HEK293 (cell line): ENCODE measurements around the gene PDHX.
"Not testable (repeated sequence)": the region's sequence is repeated elsewhere in the genome, so short reads cannot be mapped to it uniquely, and the experiment has no call there.

Source experiments
- CTCF ChIA-PET: fragments of 350-600 bp; formaldehyde crosslinking; extraction: SDS; loops from one replicate; lab custom pipeline; 2021; ENCODE audit warnings: antibody characterized with exemption; lab: Yijun Ruan, JAX
- POLR2A ChIA-PET: fragments of 300-600 bp; formaldehyde crosslinking; extraction: SDS; loops from one replicate; lab custom pipeline; 2020; ENCODE audit warnings: antibody characterized with exemption, inconsistent platforms; lab: Yijun Ruan, JAX
- H3K27ac ChIP-seq: fragments of 200-500 bp; sonication (Bioruptor generic); 2 replicates; pipeline ENCODE4 v1.5.1; 2014; ENCODE audit warnings: low read depth, low read length, control low read depth, inconsistent platforms; ENCODE audit errors: extremely low read depth
- H3K36me3 ChIP-seq, 2 experiments: fragments of 200-500 bp in 1 of 2; sonication (Bioruptor generic) in 1 of 2; 1 replicate in 1 of 2; 2 replicates in 1 of 2; pipeline ENCODE4 v1.5.1; 2014 to 2017; ENCODE audit warnings: inconsistent platforms in 2 of 2, low read length in 2 of 2; ENCODE audit not compliant: control insufficient read depth in 2 of 2, insufficient read depth in 1 of 2
- H3K4me1 ChIP-seq: fragments of 200-500 bp; sonication (Bioruptor generic); 2 replicates; pipeline ENCODE4 v1.5.1; 2014; ENCODE audit warnings: mild to moderate bottlenecking, low read length, inconsistent platforms; ENCODE audit not compliant: control insufficient read depth, insufficient read depth
- H3K4me3 ChIP-seq: 2 replicates; pipeline ENCODE4 v1.5.1; 2011; ENCODE audit warnings: low read depth, mild to moderate bottlenecking, control low read depth, low read length, moderate library complexity
- H3K9me3 ChIP-seq: fragments of 200-500 bp; sonication (Bioruptor generic); 2 replicates; pipeline ENCODE4 v1.5.1; 2014; ENCODE audit warnings: low read depth, low read length, inconsistent platforms; ENCODE audit not compliant: control insufficient read depth, insufficient read depth
- INSM2 ChIP-seq: fragments of 450-650 bp; formaldehyde crosslinking; IDR thresholded peaks from 2 replicates; pipeline ENCODE4 v1.5.1; 2016; ENCODE audit warnings: missing biosample characterization, missing genetic modification characterization
- KLF1 ChIP-seq: fragments of 450-650 bp; formaldehyde crosslinking; IDR thresholded peaks from 2 replicates; pipeline ENCODE4 v1.5.1; 2016; ENCODE audit warnings: missing biosample characterization, missing genetic modification characterization
- KLF16 ChIP-seq: fragments of 450-650 bp; formaldehyde crosslinking; IDR thresholded peaks from 2 replicates; pipeline ENCODE4 v1.5.1; 2017; ENCODE audit warnings: missing biosample characterization, missing genetic modification characterization
- KLF9 ChIP-seq: fragments of 450-650 bp; formaldehyde crosslinking; IDR thresholded peaks from 2 replicates; pipeline ENCODE4 v1.5.1; 2016; ENCODE audit warnings: missing biosample characterization, missing genetic modification characterization, low read depth
- MYNN ChIP-seq: fragments of 450-650 bp; formaldehyde crosslinking; IDR thresholded peaks from 2 replicates; pipeline ENCODE4 v1.5.1; 2016; ENCODE audit warnings: missing biosample characterization, missing genetic modification characterization, borderline replicate concordance
- MZF1 ChIP-seq: fragments of 450-650 bp; formaldehyde crosslinking; IDR thresholded peaks from 2 replicates; pipeline ENCODE4 v1.5.1; 2017; ENCODE audit warnings: missing biosample characterization, missing genetic modification characterization, borderline replicate concordance
- PRDM1 ChIP-seq: fragments of 450-650 bp; formaldehyde crosslinking; IDR thresholded peaks from 2 replicates; pipeline ENCODE4; 2016; ENCODE audit warnings: missing biosample characterization, missing genetic modification characterization
- RBAK ChIP-seq: fragments of 450-650 bp; formaldehyde crosslinking; IDR thresholded peaks from 2 replicates; pipeline ENCODE4 v1.5.1; 2016; ENCODE audit warnings: missing biosample characterization, missing genetic modification characterization
- ZBTB26 ChIP-seq: fragments of 450-650 bp; formaldehyde crosslinking; optimal IDR thresholded peaks from 2 replicates; pipeline ENCODE3; 2016; ENCODE audit warnings: missing biosample characterization, mild to moderate bottlenecking, missing genetic modification characterization
- ZBTB44 ChIP-seq: fragments of 450-650 bp; IDR thresholded peaks from 2 replicates; pipeline ENCODE4 v1.5.1; 2018; ENCODE audit warnings: missing biosample characterization, mild to moderate bottlenecking, missing genetic modification characterization
- ZNF292 ChIP-seq: fragments of 450-650 bp; formaldehyde crosslinking; IDR thresholded peaks from 2 replicates; pipeline ENCODE4 v1.5.1; 2016; ENCODE audit warnings: low read depth, missing biosample characterization, missing genetic modification characterization, borderline replicate concordance
- ZNF488 ChIP-seq: fragments of 450-650 bp; formaldehyde crosslinking; IDR thresholded peaks from 2 replicates; pipeline ENCODE4 v1.5.1; 2016; ENCODE audit warnings: missing biosample characterization, missing genetic modification characterization
- ZNF518A ChIP-seq: fragments of 450-650 bp; formaldehyde crosslinking; conservative IDR thresholded peaks from 2 replicates; pipeline ENCODE4 v1.5.1; 2016; ENCODE audit warnings: low read depth, missing biosample characterization, missing genetic modification characterization
- ZNF529 ChIP-seq: fragments of 450-650 bp; formaldehyde crosslinking; IDR thresholded peaks from 2 replicates; pipeline ENCODE4 v1.5.1; 2017; ENCODE audit warnings: missing genetic modification characterization, missing biosample characterization; ENCODE audit not compliant: insufficient replicate concordance
- ZNF555 ChIP-seq: fragments of 450-650 bp; formaldehyde crosslinking; conservative IDR thresholded peaks from 2 replicates; pipeline ENCODE4 v1.5.1; 2017; ENCODE audit warnings: missing biosample characterization, mild to moderate bottlenecking, missing genetic modification characterization, inconsistent platforms
- ZNF664 ChIP-seq: fragments of 450-650 bp; formaldehyde crosslinking; IDR thresholded peaks from 2 replicates; pipeline ENCODE4 v1.5.1; 2016; ENCODE audit warnings: missing biosample characterization, missing genetic modification characterization
- ZNF791 ChIP-seq: fragments of 450-650 bp; formaldehyde crosslinking; IDR thresholded peaks from 2 replicates; pipeline ENCODE4 v1.5.1; 2016; ENCODE audit warnings: missing biosample characterization, missing genetic modification characterization
- ZNF843 ChIP-seq: fragments of 450-650 bp; formaldehyde crosslinking; IDR thresholded peaks from 2 replicates; pipeline ENCODE4 v1.5.1; 2016; ENCODE audit warnings: missing biosample characterization, missing genetic modification characterization
- ZSCAN5A ChIP-seq: fragments of 450-650 bp; formaldehyde crosslinking; IDR thresholded peaks from 2 replicates; pipeline ENCODE4 v1.5.1; 2016; ENCODE audit warnings: missing biosample characterization, missing genetic modification characterization
- ZXDB ChIP-seq: fragments of 450-650 bp; formaldehyde crosslinking; IDR thresholded peaks from 2 replicates; pipeline ENCODE4 v1.5.1; 2016; ENCODE audit warnings: missing biosample characterization, missing genetic modification characterization

PDHX gene

GRCh38 chr11:34911676-34912075 is 4.7 kb upstream of the PDHX start:
- Histone ChIP-seq H3K4me3 (no peak overlapping the region), H3K27ac (no peak overlapping the region), H3K9me3 (no peaks in the 10 kb centered on the region), H3K4me1 (no peaks in the 10 kb centered on the region), H3K36me3 (peaks cover 0 to 15% of the 10 kb centered on the region in 2 experiments; a peak in 1 of 3 replicates)
- no peak for TF ChIP-seq MYNN
- TF ChIP-seq KLF9: no peak
- TF ChIP-seq KLF16: no peak
- TF ChIP-seq ZBTB26: no peak
- no peak for TF ChIP-seq ZNF664 (tag by site-specific recombination)
- no peak for TF ChIP-seq ZXDB (tag by site-specific recombination)
- TF ChIP-seq ZNF791: no peak
- no peak for TF ChIP-seq ZNF292
- TF ChIP-seq INSM2 (tag by site-specific recombination): no peak
- no peak for TF ChIP-seq RBAK
- no peak for TF ChIP-seq ZNF518A (tag by site-specific recombination)
- no peak for TF ChIP-seq MZF1 (tag by site-specific recombination)
- TF ChIP-seq ZNF843 (tag by site-specific recombination): no peak
- no peak for TF ChIP-seq ZNF529 (tag by site-specific recombination)
- TF ChIP-seq KLF1 (tag by site-specific recombination): no peak
- no peak for TF ChIP-seq ZNF555 (tag by site-specific recombination)
- TF ChIP-seq PRDM1 (tag by site-specific recombination): no peak
- TF ChIP-seq ZNF488 (tag by site-specific recombination): no peak
- no peak for TF ChIP-seq ZBTB44 (tag by site-specific recombination)
- no peak for TF ChIP-seq ZSCAN5A
- POLR2A ChIA-PET: no interaction called here
- CTCF ChIA-PET: interaction anchor here (0.8 kb wide), 1 partner anchor 399 kb away, joined by 4 read pairs; no protein-coding TSS in a partner anchor

GRCh38 chr11:34913556-34913955 is 2.9 kb upstream of the PDHX start:
- POLR2A ChIA-PET, H3K4me3 ChIP-seq, H3K27ac ChIP-seq, H3K4me1 ChIP-seq, H3K9me3 ChIP-seq: not testable (repeated sequence)
- H3K36me3 ChIP-seq: peaks cover 0 to 15% of the 10 kb centered on the region in 2 experiments; a peak in 1 of 3 replicates
- CTCF ChIA-PET: interaction anchor here (0.8 kb wide), 1 partner anchor 934 kb away, joined by 3 read pairs; no protein-coding TSS in a partner anchor
